Large intestine (tissue), 3 donors: ENCODE data around the gene SEMA5B. TPM values are rescaled to one million over a fixed set of nuclear protein-coding genes. Genes with fewer than 3 reads are reported as not detected.

Experiments
- DNase-seq, 2 donors: peaks; one replicate each; pipeline versions ENCODE4 v3.0.0 to v3.0.0-alpha.2; 2013
- H3K27ac ChIP-seq: one replicate; pipeline ENCODE4 v1.5.1; 2013; ENCODE audit warnings: low read length
- H3K27me3 ChIP-seq: 2 replicates; pipeline ENCODE4 v1.6.1; 2013; ENCODE audit warnings: low read length; ENCODE audit not compliant: control insufficient read depth, insufficient read depth
- H3K36me3 ChIP-seq: 2 replicates; pipeline ENCODE4 v1.6.1; 2013; ENCODE audit warnings: low read length; ENCODE audit not compliant: control insufficient read depth, insufficient read depth
- H3K4me1 ChIP-seq: one replicate; pipeline ENCODE4 v1.6.1; 2013; ENCODE audit warnings: low read length; ENCODE audit not compliant: control insufficient read depth, insufficient read depth
- H3K4me3 ChIP-seq: one replicate; pipeline ENCODE4 v1.5.1; 2013; ENCODE audit warnings: low read length
- H3K9me3 ChIP-seq: one replicate; pipeline ENCODE4 v1.6.1; 2013; ENCODE audit warnings: mild to moderate bottlenecking, low read depth, low read length, moderate library complexity; ENCODE audit not compliant: control insufficient read depth
- WGBS: methylation state at CpG from one replicate; pipeline ENCODE4 v1.1.5; 2013; ENCODE audit warnings: low lambda C conversion rate; ENCODE audit not compliant: insufficient coverage; 5-methylcytosine and 5-hydroxymethylcytosine counted together
- polyA plus RNA-seq: library from polyadenylated mRNA; unstranded; fragments of 120-200 nt; gene quantifications from one replicate; pipeline ENCODE4 v1.2.1, GENCODE V29; 2013

Gene SEMA5B
- polyA plus RNA-seq, 1 donor = 5.4 TPM

- 100% methylated on average over 2 of the region's 3 CpGs for WGBS
- Histone ChIP-seq H3K4me3 (no peak overlapping the region), H3K27me3 (peaks cover 25% of the 10 kb centered on the region), H3K9me3 (no peaks in the 10 kb centered on the region), H3K36me3 (no peaks in the 10 kb centered on the region), H3K4me1 (peaks cover 28% of the 10 kb centered on the region), H3K27ac (no peak overlapping the region)
- no peak for DNase-seq
Measured at GRCh38 chr3:122926811-122927210, 100.8 kb downstream of the SEMA5B start.

DNA sequence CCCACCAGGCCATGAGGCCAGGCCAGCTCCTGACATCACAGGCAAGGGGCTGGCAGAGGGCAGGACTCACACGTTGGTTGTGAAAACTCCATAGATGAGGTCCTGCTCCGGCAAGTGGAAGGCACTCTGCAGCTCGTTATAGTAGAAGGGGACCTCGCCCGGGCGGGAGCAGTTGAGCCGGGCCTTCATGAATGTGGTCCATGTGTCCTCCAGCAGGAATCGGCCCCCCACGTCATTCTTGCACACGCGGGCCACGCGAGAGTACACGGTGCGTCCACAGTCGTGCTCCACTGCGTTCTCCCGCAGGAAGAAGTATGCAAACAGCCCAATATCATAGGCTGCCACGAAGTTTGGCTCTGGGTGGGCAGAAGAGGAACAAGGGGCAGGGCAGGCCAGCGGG is 101.2 kb downstream of the SEMA5B start:
- Histone ChIP-seq H3K36me3 (no peaks in the 10 kb centered on the region), H3K4me1 (peaks cover 26% of the 10 kb centered on the region), H3K4me3 (no peak overlapping the region), H3K27me3 (peaks cover 30% of the 10 kb centered on the region), H3K9me3 (no peaks in the 10 kb centered on the region), H3K27ac (no peak overlapping the region)
- no peak for DNase-seq
- no CpG with 5 or more reads among the region's 20 CpGs for WGBS

GRCh38 chr3:122925756-122926155 is 101.8 kb downstream of the SEMA5B start:
- DNase-seq = no peak
- Histone ChIP-seq H3K27ac (no peak overlapping the region), H3K27me3 (peaks cover 36% of the 10 kb centered on the region), H3K4me1 (peaks cover 23% of the 10 kb centered on the region), H3K9me3 (no peaks in the 10 kb centered on the region), H3K4me3 (no peak overlapping the region), H3K36me3 (no peaks in the 10 kb centered on the region)
- WGBS = no CpG with 5 or more reads among the region's 1 CpG

GRCh38 chr3:122924056-122924455 is 103.5 kb downstream of the SEMA5B start:
- DNase-seq = no peak
- no peak overlapping the region for H3K27ac ChIP-seq
- no CpG with 5 or more reads among the region's 2 CpGs for WGBS
- peaks cover 9% of the 10 kb centered on the region for H3K4me1 ChIP-seq
- H3K27me3 ChIP-seq = peaks cover 37% of the 10 kb centered on the region
- no peak overlapping the region for H3K4me3 ChIP-seq
- H3K9me3 ChIP-seq = no peaks in the 10 kb centered on the region
- H3K36me3 ChIP-seq = no peaks in the 10 kb centered on the region

DNA sequence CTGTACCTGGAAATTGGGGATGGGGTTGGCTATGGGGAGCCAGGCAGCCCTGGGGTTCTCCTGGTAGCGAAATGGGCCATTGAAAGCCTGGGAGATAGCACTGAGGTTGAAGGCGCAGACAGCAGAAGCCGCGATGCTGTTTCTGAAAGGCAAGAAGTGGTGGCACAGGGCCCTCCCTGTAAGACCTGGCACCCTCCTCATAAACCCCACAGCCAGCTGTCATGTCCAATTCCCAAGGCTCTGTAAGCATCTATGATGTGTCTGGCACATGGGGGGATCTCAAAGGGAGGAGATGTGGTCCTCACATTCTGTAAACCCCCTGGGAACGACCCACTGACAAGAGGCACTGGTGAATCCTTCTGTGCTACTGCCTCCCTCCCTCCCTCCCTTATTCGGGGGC is 104.0 kb downstream of the SEMA5B start:
- Histone ChIP-seq H3K36me3 (no peaks in the 10 kb centered on the region), H3K27me3 (peaks cover 37% of the 10 kb centered on the region), H3K4me1 (peaks cover 5% of the 10 kb centered on the region), H3K9me3 (no peaks in the 10 kb centered on the region), H3K4me3 (no peak overlapping the region), H3K27ac (no peak overlapping the region)
- DNase-seq = no peak
- WGBS = 40% methylated on average over 1 of the region's 6 CpGs

GRCh38 chr3:122921791-122922651 is 105.5 kb downstream of the SEMA5B start:
- DNase-seq = peak in 1 of 2 donors; percentile 55
- H3K36me3 ChIP-seq = no peaks in the 10 kb centered on the region
- peaks cover 11% of the 10 kb centered on the region for H3K4me1 ChIP-seq
- WGBS = no CpG with 5 or more reads among the region's 68 CpGs
- H3K4me3 ChIP-seq = no peak overlapping the region
- H3K9me3 ChIP-seq = no peaks in the 10 kb centered on the region
- H3K27ac ChIP-seq = no peak overlapping the region
- H3K27me3 ChIP-seq = peaks cover 37% of the 10 kb centered on the region

GRCh38 chr3:122920986-122921385 is 106.6 kb downstream of the SEMA5B start:
- DNase-seq = no peak
- Histone ChIP-seq H3K9me3 (no peaks in the 10 kb centered on the region), H3K36me3 (no peaks in the 10 kb centered on the region), H3K4me3 (no peak overlapping the region), H3K27me3 (peaks cover 37% of the 10 kb centered on the region), H3K4me1 (peaks cover 21% of the 10 kb centered on the region), H3K27ac (no peak overlapping the region)
- WGBS = no CpG with 5 or more reads among the region's 6 CpGs

DNA sequence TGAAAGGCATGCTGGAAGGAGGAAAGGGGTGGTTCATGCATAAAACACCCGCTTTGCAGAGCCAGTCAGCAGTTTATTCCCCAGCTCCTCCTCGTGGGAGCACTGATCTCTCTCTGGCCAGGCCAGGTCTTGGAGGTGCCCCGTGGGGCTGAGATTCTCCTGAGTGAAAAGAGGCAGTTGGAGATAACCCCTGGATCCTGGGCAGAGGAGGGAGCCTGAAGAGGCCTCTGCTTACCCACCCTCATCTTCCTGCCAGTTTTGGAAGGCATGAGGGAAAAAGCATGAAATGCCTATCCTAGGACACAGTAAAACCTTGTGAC is 108.3 kb downstream of the SEMA5B start:
- Histone ChIP-seq H3K4me1 (peaks cover 21% of the 10 kb centered on the region), H3K27ac (no peak overlapping the region), H3K4me3 (no peak overlapping the region), H3K27me3 (peaks cover 34% of the 10 kb centered on the region), H3K9me3 (no peaks in the 10 kb centered on the region), H3K36me3 (no peaks in the 10 kb centered on the region)
- DNase-seq = no peak
- WGBS = no CpG with 5 or more reads among the region's 3 CpGs

DNA sequence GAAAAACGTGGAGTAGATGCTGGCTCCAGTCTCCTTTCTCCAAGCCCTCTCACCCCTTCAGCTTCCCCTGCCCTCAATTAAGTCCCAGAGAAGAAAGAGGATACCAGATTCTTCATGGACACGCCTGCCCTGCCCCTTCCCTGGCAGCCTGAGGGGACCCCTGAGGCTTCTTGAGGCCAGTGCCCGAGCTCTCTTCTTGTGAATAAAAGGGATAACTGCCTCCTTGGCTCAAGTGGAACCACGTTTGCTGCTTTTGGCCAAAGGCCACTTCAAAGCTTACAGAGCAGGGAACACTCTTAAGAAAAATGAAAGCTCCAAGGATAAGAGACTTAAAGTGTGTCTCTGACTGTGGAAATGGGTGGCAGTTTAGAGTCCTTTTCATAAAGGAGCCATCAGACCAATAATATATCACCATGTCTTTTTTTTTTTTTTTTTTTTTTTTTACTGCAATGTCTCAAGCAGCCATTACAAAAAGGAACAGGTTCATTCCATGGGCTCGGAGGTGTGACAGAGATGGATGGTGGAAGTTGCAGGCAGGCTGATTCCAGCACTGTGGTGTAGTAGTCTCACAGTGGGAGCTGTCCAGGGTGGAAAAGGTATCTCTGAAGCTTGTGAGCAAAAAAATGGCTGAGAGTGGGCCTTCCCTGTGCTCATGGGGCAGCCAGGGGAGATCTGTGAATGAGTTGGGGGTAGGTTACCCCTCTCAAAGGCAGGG is 108.8 kb downstream of the SEMA5B start:
- Histone ChIP-seq H3K4me3 (no peak overlapping the region), H3K36me3 (no peaks in the 10 kb centered on the region), H3K9me3 (no peaks in the 10 kb centered on the region), H3K4me1 (peaks cover 21% of the 10 kb centered on the region), H3K27ac (no peak overlapping the region), H3K27me3 (peaks cover 33% of the 10 kb centered on the region)
- no CpG with 5 or more reads among the region's 5 CpGs for WGBS
- DNase-seq = no peak

DNA sequence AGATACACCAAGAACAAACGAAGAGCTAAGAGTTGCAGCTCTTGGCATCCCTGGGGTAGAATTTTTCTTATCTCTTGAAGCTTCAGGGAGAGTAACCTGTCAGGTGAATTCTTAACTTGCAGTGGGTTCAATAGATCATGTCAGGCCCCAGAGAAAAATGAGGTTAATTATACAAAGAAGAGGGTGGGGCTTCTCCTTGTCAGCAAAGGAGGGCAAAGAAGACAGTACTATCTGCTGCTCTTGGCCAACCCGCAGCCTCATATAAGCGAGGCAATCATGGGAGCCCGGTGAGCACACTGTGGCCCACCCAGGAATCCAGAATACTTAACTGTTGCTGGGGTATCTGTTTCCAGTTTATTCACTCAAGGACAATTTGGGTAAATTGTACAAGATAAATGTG is 110.2 kb downstream of the SEMA5B start:
- peaks cover 7% of the 10 kb centered on the region for H3K9me3 ChIP-seq
- H3K4me1 ChIP-seq = peaks cover 23% of the 10 kb centered on the region
- no peak overlapping the region for H3K4me3 ChIP-seq
- H3K36me3 ChIP-seq = no peaks in the 10 kb centered on the region
- peaks cover 31% of the 10 kb centered on the region for H3K27me3 ChIP-seq
- peak overlapping the region; percentile 58 for H3K27ac ChIP-seq
- peak; percentile 61 to 79 for DNase-seq
- WGBS = no CpG with 5 or more reads among the region's 4 CpGs
